ENCODE data around the gene MIPEP. TPM values are rescaled to one million over a fixed set of nuclear protein-coding genes. Genes with fewer than 3 reads are reported as not detected.

Gene MIPEP
- total RNA-seq, 1 experiment from 2014 or later = 25.4 TPM

DNA sequence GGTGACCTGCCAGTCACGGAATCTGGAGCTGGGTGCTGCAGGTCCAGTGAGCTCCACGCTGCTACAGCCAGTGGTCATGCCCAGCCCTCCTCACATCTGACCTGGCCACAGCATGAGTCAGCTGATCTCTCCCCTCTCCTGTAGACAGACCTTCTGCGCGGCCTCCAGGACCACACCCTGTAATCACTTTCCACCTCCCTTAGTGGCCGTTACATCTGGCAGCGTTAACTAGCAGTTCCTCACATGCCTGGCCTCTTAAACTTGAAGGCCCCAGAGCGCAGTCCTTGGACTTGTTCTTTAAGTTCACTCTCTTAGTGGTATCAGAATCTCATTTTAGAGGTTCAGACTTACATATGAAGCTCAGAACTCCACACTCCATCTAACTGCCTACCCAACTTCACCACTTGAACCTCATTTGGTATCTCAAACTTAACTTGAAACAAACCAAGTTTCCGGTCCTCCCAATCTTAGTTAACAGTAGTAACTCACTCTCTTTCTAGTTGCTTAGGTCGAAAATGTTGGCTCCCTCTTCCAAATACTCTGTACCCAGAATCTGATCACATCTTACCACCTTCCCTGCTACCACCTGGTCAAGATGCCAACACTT, 22.7 kb downstream of the MIPEP start:
- H3K27ac ChIP-seq (ENCODE audit: low read depth, low read length, poor library complexity, severe bottlenecking) = no peak overlapping the region
- no peaks in the 10 kb centered on the region for H3K27me3 ChIP-seq (replicated peaks; ENCODE audit: insufficient read depth, low read depth, low read length, poor library complexity)
- H3K4me3 ChIP-seq (ENCODE audit: low read depth, low read length, poor library complexity, severe bottlenecking) = no peak overlapping the region
- TF ChIP-seq, protein P1, sequence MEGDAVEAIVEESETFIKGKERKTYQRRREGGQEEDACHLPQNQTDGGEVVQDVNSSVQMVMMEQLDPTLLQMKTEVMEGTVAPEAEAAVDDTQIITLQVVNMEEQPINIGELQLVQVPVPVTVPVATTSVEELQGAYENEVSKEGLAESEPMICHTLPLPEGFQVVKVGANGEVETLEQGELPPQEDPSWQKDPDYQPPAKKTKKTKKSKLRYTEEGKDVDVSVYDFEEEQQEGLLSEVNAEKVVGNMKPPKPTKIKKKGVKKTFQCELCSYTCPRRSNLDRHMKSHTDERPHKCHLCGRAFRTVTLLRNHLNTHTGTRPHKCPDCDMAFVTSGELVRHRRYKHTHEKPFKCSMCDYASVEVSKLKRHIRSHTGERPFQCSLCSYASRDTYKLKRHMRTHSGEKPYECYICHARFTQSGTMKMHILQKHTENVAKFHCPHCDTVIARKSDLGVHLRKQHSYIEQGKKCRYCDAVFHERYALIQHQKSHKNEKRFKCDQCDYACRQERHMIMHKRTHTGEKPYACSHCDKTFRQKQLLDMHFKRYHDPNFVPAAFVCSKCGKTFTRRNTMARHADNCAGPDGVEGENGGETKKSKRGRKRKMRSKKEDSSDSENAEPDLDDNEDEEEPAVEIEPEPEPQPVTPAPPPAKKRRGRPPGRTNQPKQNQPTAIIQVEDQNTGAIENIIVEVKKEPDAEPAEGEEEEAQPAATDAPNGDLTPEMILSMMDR (conservative IDR thresholded peaks at IDR 0.05; ENCODE audit: low read depth, low read length) = no peak
- no peak for TF ChIP-seq EZH2 (IDR thresholded peaks at IDR 0.05; ENCODE audit: borderline replicate concordance, low read depth, low read length, poor library complexity, severe bottlenecking)
- DNase-seq (ENCODE audit: low spot score) = no peak
- no peaks in the 10 kb centered on the region for H3K9me3 ChIP-seq (ENCODE audit: low read depth, low read length, poor library complexity, severe bottlenecking)
- ChIA-PET CTCF (no interaction called here), POLR2A (ENCODE audit: low non-redundant PET) (no interaction called here)
- no peaks in the 10 kb centered on the region for H3K4me1 ChIP-seq (ENCODE audit: insufficient read depth, low read length, poor library complexity, severe bottlenecking)
- BruUV-seq (replicated peaks) = no TSS peak
- no peaks in the 10 kb centered on the region for H3K36me3 ChIP-seq (ENCODE audit: insufficient read depth, low read length, poor library complexity, severe bottlenecking)
- intact Hi-C loops (cut with micrococcal nuclease; ENCODE audit: unreplicated experiment) = no loop called here

- Histone ChIP-seq H3K9me3 (ENCODE audit: low read depth, low read length, poor library complexity, severe bottlenecking) (no peaks in the 10 kb centered on the region), H3K4me1 (ENCODE audit: insufficient read depth, low read length, poor library complexity, severe bottlenecking) (no peaks in the 10 kb centered on the region), H3K36me3 (ENCODE audit: insufficient read depth, low read length, poor library complexity, severe bottlenecking) (no peaks in the 10 kb centered on the region), H3K4me3 (ENCODE audit: low read depth, low read length, poor library complexity, severe bottlenecking) (no peak overlapping the region), H3K27me3 (replicated peaks; ENCODE audit: insufficient read depth, low read depth, low read length, poor library complexity) (no peaks in the 10 kb centered on the region), H3K27ac (ENCODE audit: low read depth, low read length, poor library complexity, severe bottlenecking) (no peak overlapping the region)
- no peak for DNase-seq (ENCODE audit: low spot score)
- ChIA-PET CTCF (no interaction called here), POLR2A (ENCODE audit: low non-redundant PET) (no interaction called here)
- TF ChIP-seq, protein P1 (conservative IDR thresholded peaks at IDR 0.05; ENCODE audit: low read depth, low read length) = no peak
- TF ChIP-seq EZH2 (IDR thresholded peaks at IDR 0.05; ENCODE audit: borderline replicate concordance, low read depth, low read length, poor library complexity, severe bottlenecking) = no peak
- no TSS peak for BruUV-seq (replicated peaks)
- intact Hi-C loops (cut with micrococcal nuclease; ENCODE audit: unreplicated experiment) = no loop called here
Observed at GRCh38 chr13:23865906-23866305, 23.3 kb downstream of the MIPEP start.

GRCh38 chr13:23865026-23865425, 24.2 kb downstream of the MIPEP start:
- ChIA-PET POLR2A (ENCODE audit: low non-redundant PET) (no interaction called here), CTCF (no interaction called here)
- no peaks in the 10 kb centered on the region for H3K27me3 ChIP-seq (replicated peaks; ENCODE audit: insufficient read depth, low read depth, low read length, poor library complexity)
- H3K4me3 ChIP-seq (ENCODE audit: low read depth, low read length, poor library complexity, severe bottlenecking) = no peak overlapping the region
- no peaks in the 10 kb centered on the region for H3K9me3 ChIP-seq (ENCODE audit: low read depth, low read length, poor library complexity, severe bottlenecking)
- H3K27ac ChIP-seq (ENCODE audit: low read depth, low read length, poor library complexity, severe bottlenecking) = no peak overlapping the region
- TF ChIP-seq EZH2 (IDR thresholded peaks at IDR 0.05; ENCODE audit: borderline replicate concordance, low read depth, low read length, poor library complexity, severe bottlenecking) = no peak
- TF ChIP-seq, protein P1 (conservative IDR thresholded peaks at IDR 0.05; ENCODE audit: low read depth, low read length) = no peak
- no peaks in the 10 kb centered on the region for H3K4me1 ChIP-seq (ENCODE audit: insufficient read depth, low read length, poor library complexity, severe bottlenecking)
- BruUV-seq (replicated peaks) = no TSS peak
- no peaks in the 10 kb centered on the region for H3K36me3 ChIP-seq (ENCODE audit: insufficient read depth, low read length, poor library complexity, severe bottlenecking)
- intact Hi-C loops (cut with micrococcal nuclease; ENCODE audit: unreplicated experiment) = no loop called here
- no peak for DNase-seq (ENCODE audit: low spot score)
